H9 (cell line): ENCODE data around the gene VPS13C. TPM values are rescaled to one million over a fixed set of nuclear protein-coding genes. Genes with fewer than 3 reads are reported as not detected.

ENCODE experiments used
- DNase-seq: peaks from one replicate; pipeline ENCODE4 v3.0.0-alpha.2; 2017
- H2AFZ ChIP-seq: one replicate; pipeline ENCODE4 v1.6.1; 2013; ENCODE audit warnings: mild to moderate bottlenecking, low read length, control low read depth, moderate library complexity
- H2AK5ac ChIP-seq: 2 replicates; pipeline ENCODE4 v1.6.1; 2013; ENCODE audit warnings: low read length, control low read depth, mixed read lengths; ENCODE audit not compliant: insufficient read length
- H2BK120ac ChIP-seq: one replicate; pipeline ENCODE4 v1.6.1; 2013; ENCODE audit warnings: low read depth, mild to moderate bottlenecking, low read length, control low read depth, inconsistent platforms; ENCODE audit not compliant: poor library complexity, severe bottlenecking
- H2BK12ac ChIP-seq: 2 replicates; pipeline ENCODE4 v1.6.1; 2013; ENCODE audit warnings: low read length, control low read depth, mixed read lengths, low read depth; ENCODE audit not compliant: insufficient read length
- H2BK15ac ChIP-seq: 2 replicates; pipeline ENCODE4 v1.6.1; 2013; ENCODE audit warnings: low read depth, low read length, control low read depth
- H2BK20ac ChIP-seq: one replicate; pipeline ENCODE4 v1.6.1; 2013; ENCODE audit warnings: low read depth, mild to moderate bottlenecking, low read length, control low read depth, inconsistent platforms; ENCODE audit not compliant: poor library complexity, severe bottlenecking
- H2BK5ac ChIP-seq: 2 replicates; pipeline ENCODE4 v1.6.1; 2013; ENCODE audit warnings: low read length, control low read depth, mixed read lengths; ENCODE audit not compliant: insufficient read length
- H3K14ac ChIP-seq: 2 replicates; pipeline ENCODE4 v1.6.1; 2013; ENCODE audit warnings: low read length, control low read depth; ENCODE audit not compliant: insufficient read depth
- H3K18ac ChIP-seq: 2 replicates; pipeline ENCODE4 v1.6.1; 2013; ENCODE audit warnings: low read depth, mild to moderate bottlenecking, mixed read lengths, low read length, control low read depth; ENCODE audit not compliant: insufficient read length
- H3K23ac ChIP-seq: 2 replicates; pipeline ENCODE4 v1.6.1; 2013; ENCODE audit warnings: low read length, control low read depth, mixed read lengths, low read depth; ENCODE audit not compliant: insufficient read length
- H3K23me2 ChIP-seq: 2 replicates; pipeline ENCODE4 v1.6.1; 2013; ENCODE audit warnings: low read depth, mild to moderate bottlenecking, mixed read lengths, low read length, control low read depth; ENCODE audit not compliant: insufficient read length, poor library complexity, severe bottlenecking
- H3K27ac ChIP-seq: 2 replicates; pipeline ENCODE4 v1.5.1; 2013; ENCODE audit warnings: low read length, control low read depth, mixed read lengths, low read depth; ENCODE audit not compliant: insufficient read length
- H3K27me3 ChIP-seq: 2 replicates; pipeline ENCODE4 v1.6.1; 2013; ENCODE audit warnings: low read length, control low read depth, inconsistent platforms; ENCODE audit not compliant: insufficient read depth
- H3K4ac ChIP-seq: 2 replicates; pipeline ENCODE4 v1.6.1; 2013; ENCODE audit warnings: low read depth, mild to moderate bottlenecking, control low read depth, inconsistent platforms, low read length, moderate library complexity
- H3K4me1 ChIP-seq: 2 replicates; pipeline ENCODE4 v1.6.1; 2013; ENCODE audit warnings: low read length, control low read depth, inconsistent platforms; ENCODE audit not compliant: insufficient read depth
- H3K4me2 ChIP-seq: 2 replicates; pipeline ENCODE4 v1.6.1; 2013; ENCODE audit warnings: low read length, control low read depth, mixed read lengths; ENCODE audit not compliant: insufficient read length, insufficient read depth
- H3K56ac ChIP-seq: 2 replicates; pipeline ENCODE4 v1.6.1; 2013; ENCODE audit warnings: low read depth, mild to moderate bottlenecking, mixed read lengths, low read length, control low read depth; ENCODE audit not compliant: insufficient read length
- H3K79me1 ChIP-seq: 2 replicates; pipeline ENCODE4 v1.6.1; 2013; ENCODE audit warnings: low read depth, mild to moderate bottlenecking, moderate library complexity, low read length, control low read depth, inconsistent platforms; ENCODE audit not compliant: insufficient read depth, poor library complexity, severe bottlenecking
- H3K79me2 ChIP-seq: 2 replicates; pipeline ENCODE4 v1.6.1; 2013; ENCODE audit warnings: low read length, control low read depth, inconsistent platforms; ENCODE audit not compliant: insufficient read depth
- H3K9ac ChIP-seq: 2 replicates; pipeline ENCODE4 v1.6.1; 2013; ENCODE audit warnings: low read length, control low read depth, mixed read lengths; ENCODE audit not compliant: insufficient read length; ENCODE audit errors: extremely low read depth
- H3K9me3 ChIP-seq: one replicate; pipeline ENCODE4 v1.6.1; 2013; ENCODE audit warnings: low read depth, low read length, inconsistent platforms; ENCODE audit not compliant: control insufficient read depth
- H3T11ph ChIP-seq: one replicate; pipeline ENCODE4 v1.6.1; 2013; ENCODE audit warnings: mild to moderate bottlenecking, low read length, control low read depth, inconsistent platforms
- H4K20me1 ChIP-seq: one replicate; pipeline ENCODE4 v1.6.1; 2013; ENCODE audit not compliant: control insufficient read depth, insufficient read length, insufficient read depth
- H4K5ac ChIP-seq: 2 replicates; pipeline ENCODE4 v1.6.1; 2013; ENCODE audit warnings: low read depth, mild to moderate bottlenecking, mixed read lengths, low read length, control low read depth; ENCODE audit not compliant: insufficient read length
- H4K8ac ChIP-seq: replicated peaks from 2 replicates; pipeline ENCODE4 v1.6.1; 2013; ENCODE audit warnings: low read length, control low read depth, mixed read lengths, low read depth; ENCODE audit not compliant: insufficient read length
- H4K91ac ChIP-seq: 2 replicates; pipeline ENCODE4 v1.6.1; 2013; ENCODE audit warnings: low read depth, mild to moderate bottlenecking, moderate library complexity, mixed read lengths, low read length, control low read depth; ENCODE audit not compliant: insufficient read length
- H3K27ac Mint-ChIP-seq, 3 experiments: 2 replicates in 2 of 3; 3 replicates in 1 of 3; pipeline ENCODE4 v1.8.0; 2020 to 2021; ENCODE audit warnings: mixed read lengths in 3 of 3, mild to moderate bottlenecking in 1 of 3, moderate library complexity in 1 of 3
- H3K27me3 Mint-ChIP-seq: 2 replicates; pipeline ENCODE4 v1.8.0; 2021; ENCODE audit warnings: low read depth, mild to moderate bottlenecking, moderate library complexity, mixed read lengths
- H3K36me3 Mint-ChIP-seq, 3 experiments: 2 replicates in 2 of 3; 3 replicates in 1 of 3; pipeline ENCODE4 v1.8.0; 2020 to 2021; ENCODE audit warnings: low read depth in 3 of 3, mixed read lengths in 3 of 3; ENCODE audit not compliant: insufficient read depth in 1 of 3
- H3K4me1 Mint-ChIP-seq, 2 experiments: 2 replicates each; pipeline ENCODE4 v1.8.0; 2020; ENCODE audit warnings: mixed read lengths in 2 of 2
- H3K4me3 Mint-ChIP-seq, 2 experiments: 2 replicates in 1 of 2; 3 replicates in 1 of 2; pipeline ENCODE4 v1.8.0; 2020 to 2021; ENCODE audit warnings: mild to moderate bottlenecking in 2 of 2, mixed read lengths in 2 of 2, moderate library complexity in 1 of 2
- H3K9me3 Mint-ChIP-seq, 2 experiments: 2 replicates in 1 of 2; 3 replicates in 1 of 2; pipeline ENCODE4 v1.8.0; 2020; ENCODE audit warnings: mild to moderate bottlenecking in 2 of 2, mixed read lengths in 2 of 2, moderate library complexity in 1 of 2
- WGBS: extraction: QIAGEN DNeasy Blood & Tissue Kit; methylation state at CpG from one replicate; pipeline ENCODE4 v1.1.7; 2013; ENCODE audit warnings: missing lambda C conversion rate, low lambda C conversion rate, mixed read lengths; ENCODE audit not compliant: insufficient read length; ENCODE audit errors: extremely low coverage; 5-methylcytosine and 5-hydroxymethylcytosine counted together
- total RNA-seq: library from RNA; stranded (reverse); gene quantifications from 2 replicates; pipeline ENCODE4 v1.2.1, GENCODE V29; 2021
- TF ChIP-seq, protein P1 (sequence below): fragments of 200-600 bp; sonication (generic); conservative IDR thresholded peaks from 3 replicates; pipeline ENCODE4 v1.8.0; 2021; ENCODE audit warnings: antibody characterized with exemption, mild to moderate bottlenecking

VPS13C gene
- total RNA-seq, 1 experiment from 2014 or later: 14.2 TPM

GRCh38 chr15:61996056-61996635 lies 64.1 kb downstream of the VPS13C start:
- H3K9ac ChIP-seq: no peak overlapping the region
- no peak overlapping the region for H2BK15ac ChIP-seq
- no peak overlapping the region for H3K56ac ChIP-seq
- WGBS: no CpG with 5 or more reads among the region's 4 CpGs
- Mint-ChIP-seq H3K36me3 (0 out of 7 replicates have a peak, but pooled peaks cover 0 to 3% (median 0%) of the 10 kb centered on the region in 3 experiments), H3K4me3 (no peak overlapping the region), H3K9me3 (no peaks in the 10 kb centered on the region), H3K27ac (peak overlapping the region in 1 of 3 experiments; percentile 15; a peak in 2 of 7 replicates), H3K4me1 (no peaks in the 10 kb centered on the region), H3K27me3 (no peaks in the 10 kb centered on the region)
- no peaks in the 10 kb centered on the region for H3K4me1 ChIP-seq
- H4K5ac ChIP-seq: no peak overlapping the region
- no peak overlapping the region for H3K18ac ChIP-seq
- H4K20me1 ChIP-seq: no peaks in the 10 kb centered on the region
- no peaks in the 10 kb centered on the region for H3K9me3 ChIP-seq
- no peak overlapping the region for H3K4me2 ChIP-seq
- no peak overlapping the region for H3T11ph ChIP-seq
- H2AFZ ChIP-seq: no peak overlapping the region
- H3K23me2 ChIP-seq: no peaks in the 10 kb centered on the region
- no peak overlapping the region for H3K4ac ChIP-seq
- no peak overlapping the region for H2AK5ac ChIP-seq
- no peaks in the 10 kb centered on the region for H3K27me3 ChIP-seq
- H3K79me2 ChIP-seq: no peaks in the 10 kb centered on the region
- H2BK20ac ChIP-seq: no peak overlapping the region
- H2BK5ac ChIP-seq: no peak overlapping the region
- no peak overlapping the region for H3K23ac ChIP-seq
- no peak overlapping the region for H4K8ac ChIP-seq
- H2BK120ac ChIP-seq: no peak overlapping the region
- TF ChIP-seq, protein P1, sequence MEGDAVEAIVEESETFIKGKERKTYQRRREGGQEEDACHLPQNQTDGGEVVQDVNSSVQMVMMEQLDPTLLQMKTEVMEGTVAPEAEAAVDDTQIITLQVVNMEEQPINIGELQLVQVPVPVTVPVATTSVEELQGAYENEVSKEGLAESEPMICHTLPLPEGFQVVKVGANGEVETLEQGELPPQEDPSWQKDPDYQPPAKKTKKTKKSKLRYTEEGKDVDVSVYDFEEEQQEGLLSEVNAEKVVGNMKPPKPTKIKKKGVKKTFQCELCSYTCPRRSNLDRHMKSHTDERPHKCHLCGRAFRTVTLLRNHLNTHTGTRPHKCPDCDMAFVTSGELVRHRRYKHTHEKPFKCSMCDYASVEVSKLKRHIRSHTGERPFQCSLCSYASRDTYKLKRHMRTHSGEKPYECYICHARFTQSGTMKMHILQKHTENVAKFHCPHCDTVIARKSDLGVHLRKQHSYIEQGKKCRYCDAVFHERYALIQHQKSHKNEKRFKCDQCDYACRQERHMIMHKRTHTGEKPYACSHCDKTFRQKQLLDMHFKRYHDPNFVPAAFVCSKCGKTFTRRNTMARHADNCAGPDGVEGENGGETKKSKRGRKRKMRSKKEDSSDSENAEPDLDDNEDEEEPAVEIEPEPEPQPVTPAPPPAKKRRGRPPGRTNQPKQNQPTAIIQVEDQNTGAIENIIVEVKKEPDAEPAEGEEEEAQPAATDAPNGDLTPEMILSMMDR: no peak
- H3K14ac ChIP-seq: no peak overlapping the region
- H3K27ac ChIP-seq: no peak overlapping the region
- no peaks in the 10 kb centered on the region for H3K79me1 ChIP-seq
- H4K91ac ChIP-seq: no peak overlapping the region
- DNase-seq: no peak
- H2BK12ac ChIP-seq: no peak overlapping the region
